Activated CD8-positive, alpha-beta memory T cell treated with anti-CD3 and anti-CD28 coated beads, Interleukin-2, amount 50 U/mL, for 48 hours (primary cell): ENCODE data around the gene DCAF11.

Source experiments
- DNase-seq: peaks from one replicate; pipeline ENCODE4 v3.0.0-alpha.2; 2020

The DCAF11 gene

GRCh38 chr14:24122898-24123297 is 8.3 kb downstream of the DCAF11 start:
- DNase-seq = no peak

- no peak for DNase-seq
Measured at GRCh38 chr14:24123424-24124417, 9.1 kb downstream of the DCAF11 start.

- DNase-seq = no peak
Measured at GRCh38 chr14:24126939-24127338, 12.4 kb downstream of the DCAF11 start.

- DNase-seq = no peak
Measured at GRCh38 chr14:24127673-24128072, 13.1 kb downstream of the DCAF11 start.

GRCh38 chr14:24129410-24129998 is 14.9 kb downstream of the DCAF11 start:
- no peak for DNase-seq

GRCh38 chr14:24130380-24130716 is 15.8 kb downstream of the DCAF11 start, which contains the start of gene FITM1:
Gene FITM1, plus strand, starts transcription at chr14:24130659. Its CDS starts 905 bp downstream, at chr14:24131564.
- DNase-seq = no peak

GRCh38 chr14:24130717-24131548 is 16.4 kb downstream of the DCAF11 start:
- DNase-seq = no peak

- DNase-seq = no peak
Measured at GRCh38 chr14:24131549-24131966, 17.0 kb downstream of the DCAF11 start.

GRCh38 chr14:24132061-24132685 is 17.6 kb downstream of the DCAF11 start:
- peak; percentile 66 for DNase-seq

GRCh38 chr14:24132976-24133375 is 18.4 kb downstream of the DCAF11 start:
- DNase-seq = no peak

GRCh38 chr14:24133735-24134134 is 19.2 kb downstream of the DCAF11 start:
- DNase-seq = no peak

GRCh38 chr14:24135584-24135833 is 20.9 kb downstream of the DCAF11 start:
- no peak for DNase-seq

- peak; percentile 96 for DNase-seq
Measured at GRCh38 chr14:24135834-24136683, 21.5 kb downstream of the DCAF11 start, which contains the start of gene PSME1. Gene PSME1, plus strand, starts transcription at chr14:24136194. Its CDS starts 69 bp downstream, at chr14:24136263.

- no peak for DNase-seq
Measured at GRCh38 chr14:24136684-24137528, 22.3 kb downstream of the DCAF11 start.

GRCh38 chr14:24137529-24138395 is 23.2 kb downstream of the DCAF11 start:
- DNase-seq = no peak

- DNase-seq = no peak
Measured at GRCh38 chr14:24138396-24139271, 24.1 kb downstream of the DCAF11 start.

GRCh38 chr14:24139272-24139934 is 24.8 kb downstream of the DCAF11 start:
- DNase-seq = no peak
